Right ventricle myocardium inferior (tissue), 1 donor: Measurements from ENCODE around the gene DDN. TPM values are rescaled to one million over a fixed set of nuclear protein-coding genes. Genes with fewer than 3 reads are reported as not detected.

Source experiments
- ATAC-seq: fragments of 200-7000 bp; cut with Tn5 transposase; one replicate; pipeline ENCODE4 v1.9.1; 2020; ENCODE audit warnings: mild to moderate bottlenecking, moderate library complexity
- DNase-seq: peaks from one replicate; pipeline ENCODE4 v3.0.0; 2021; ENCODE audit errors: missing footprints
- intact Hi-C: fragments of 100-400 bp; cut with DNase I; formaldehyde crosslinking; loops from one replicate; pipeline ENCODE4 v1.11.0; 2022
- total RNA-seq: library from RNA; stranded (reverse); fragmentation: NEBNext Ultra II Directional; extraction: Animal tissue kit (Norgen Biotek cat#: 25700); gene quantifications from one replicate; pipeline ENCODE4 v1.2.1, GENCODE V29; 2021
- donor health status: DM: no; HTN: yes; CAD: no; lungs with severe emphysema.

The DDN gene
- total RNA-seq, 1 donor from 2014 or later = 0.49 TPM

GRCh38 chr12:48991247-48992050 is 7.7 kb downstream of the DDN start:
- DNase-seq = no peak
- intact Hi-C loops = loop anchor here (10.0 kb wide), 1 partner anchor 57 kb away; no protein-coding TSS in a partner anchor
- ATAC-seq = no peak

GRCh38 chr12:48990552-48990951 is 8.6 kb downstream of the DDN start:
- DNase-seq (no peak), ATAC-seq (no peak)
- intact Hi-C loops = loop anchor here (10.0 kb wide), 1 partner anchor 56 kb away; no protein-coding TSS in a partner anchor

- intact Hi-C loops = no loop called here
- DNase-seq (peak; percentile 82), ATAC-seq (peak; percentile 58)
These were observed 11.0 kb downstream of the DDN start for GRCh38 chr12:48988030-48988649.

- intact Hi-C loops = no loop called here
- DNase-seq (no peak), ATAC-seq (no peak)
These were observed 12.4 kb downstream of the DDN start for GRCh38 chr12:48986720-48987291.

- ATAC-seq (peak; percentile 8), DNase-seq (no peak)
- intact Hi-C loops = no loop called here
These were observed 13.3 kb downstream of the DDN start for GRCh38 chr12:48985901-48986300.

GRCh38 chr12:48985475-48985897 is 13.7 kb downstream of the DDN start:
- intact Hi-C loops = no loop called here
- DNase-seq (no peak), ATAC-seq (peak; percentile 82)

- intact Hi-C loops = no loop called here
- ATAC-seq (no peak), DNase-seq (no peak)
These were observed 16.6 kb downstream of the DDN start for GRCh38 chr12:48982397-48983080.

- intact Hi-C loops = no loop called here
- no peak for ATAC-seq
- no peak for DNase-seq
These were observed 17.4 kb downstream of the DDN start for GRCh38 chr12:48981757-48982157.

GRCh38 chr12:48980953-48981756 is 18.0 kb downstream of the DDN start:
- intact Hi-C loops = no loop called here
- ATAC-seq = peak; percentile 20
- DNase-seq = no peak

- intact Hi-C loops = no loop called here
- DNase-seq (no peak), ATAC-seq (no peak)
These were observed 18.7 kb downstream of the DDN start for GRCh38 chr12:48980389-48980952.

- intact Hi-C loops = no loop called here
- no peak for DNase-seq
- ATAC-seq = no peak
These were observed 19.4 kb downstream of the DDN start for GRCh38 chr12:48979602-48980388.

- ATAC-seq (no peak), DNase-seq (no peak)
- intact Hi-C loops = no loop called here
These were observed 20.2 kb downstream of the DDN start for GRCh38 chr12:48978741-48979601.

GRCh38 chr12:48978291-48978740 is 20.9 kb downstream of the DDN start, which contains the start of gene WNT1:
TSS of gene WNT1 (plus strand) at chr12:48978322. CDS start at chr12:48978651, 329 bp downstream.
- DNase-seq = no peak
- no peak for ATAC-seq
- intact Hi-C loops = no loop called here

GRCh38 chr12:48977290-48978281 is 21.6 kb downstream of the DDN start:
- ATAC-seq (no peak), DNase-seq (peak; percentile 85)
- intact Hi-C loops = no loop called here

- intact Hi-C loops = no loop called here
- ATAC-seq = peak; percentile 74
- no peak for DNase-seq
These were observed 25.1 kb downstream of the DDN start for GRCh38 chr12:48973941-48974673.
